Measurements from ENCODE around the gene MMP24.
A peak's percentile ranks its signal among the peaks of the same experiment; 100 is the strongest.

The MMP24 gene

DNA sequence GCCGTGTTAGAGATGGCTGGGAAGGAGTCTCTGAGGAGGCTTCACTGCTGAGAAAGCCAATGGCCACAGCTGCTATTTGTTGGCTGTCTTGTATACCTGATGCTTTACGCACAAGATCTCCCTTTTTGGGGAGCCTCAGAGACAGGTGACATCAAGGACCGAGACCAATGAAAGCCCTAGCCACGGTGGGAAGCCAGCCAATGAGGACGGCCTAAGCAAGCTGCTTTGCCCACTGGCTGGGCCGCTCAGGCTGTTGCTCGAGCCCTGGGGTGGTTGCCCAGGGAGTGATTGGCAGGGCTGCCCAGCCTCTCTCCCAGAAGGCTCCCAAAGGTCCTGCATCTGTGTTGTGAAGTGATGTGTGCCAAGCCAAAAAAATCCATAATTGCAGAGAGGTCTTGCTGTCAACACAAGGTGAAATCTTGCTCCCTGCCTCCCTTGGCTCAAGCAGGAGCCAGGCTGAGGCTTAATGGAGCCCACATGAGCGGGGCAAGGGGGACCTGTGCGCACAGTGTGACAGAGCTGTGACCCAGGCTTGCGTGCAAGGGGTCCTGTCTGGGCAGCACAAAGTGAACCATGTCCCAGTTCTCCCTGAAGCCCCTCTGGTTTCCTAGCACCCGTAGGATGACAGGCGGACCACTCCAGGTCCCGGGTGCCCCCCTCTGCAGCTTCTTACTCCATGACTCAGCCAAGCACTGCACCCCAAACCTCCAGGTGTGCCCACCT, 47.1 kb downstream of the MMP24 start:
- no peak for DNase-seq (ENCODE audit: low spot score)
- no peak for TF ChIP-seq CTCF (IDR thresholded peaks at IDR 0.05; ENCODE audit: borderline replicate concordance, control extremely low read depth, extremely low read depth, insufficient read depth, missing control alignments)
- in situ Hi-C loops (cut with MboI; ENCODE audit: low sequenced_read_pairs, unreplicated experiment): no loop called here

GRCh38 chr20:35274172-35275092, 47.9 kb downstream of the MMP24 start:
- DNase-seq (ENCODE audit: low spot score): no peak
- TF ChIP-seq CTCF (IDR thresholded peaks at IDR 0.05; ENCODE audit: borderline replicate concordance, control extremely low read depth, extremely low read depth, insufficient read depth, missing control alignments): no peak
- in situ Hi-C loops (cut with MboI; ENCODE audit: low sequenced_read_pairs, unreplicated experiment): no loop called here

DNA sequence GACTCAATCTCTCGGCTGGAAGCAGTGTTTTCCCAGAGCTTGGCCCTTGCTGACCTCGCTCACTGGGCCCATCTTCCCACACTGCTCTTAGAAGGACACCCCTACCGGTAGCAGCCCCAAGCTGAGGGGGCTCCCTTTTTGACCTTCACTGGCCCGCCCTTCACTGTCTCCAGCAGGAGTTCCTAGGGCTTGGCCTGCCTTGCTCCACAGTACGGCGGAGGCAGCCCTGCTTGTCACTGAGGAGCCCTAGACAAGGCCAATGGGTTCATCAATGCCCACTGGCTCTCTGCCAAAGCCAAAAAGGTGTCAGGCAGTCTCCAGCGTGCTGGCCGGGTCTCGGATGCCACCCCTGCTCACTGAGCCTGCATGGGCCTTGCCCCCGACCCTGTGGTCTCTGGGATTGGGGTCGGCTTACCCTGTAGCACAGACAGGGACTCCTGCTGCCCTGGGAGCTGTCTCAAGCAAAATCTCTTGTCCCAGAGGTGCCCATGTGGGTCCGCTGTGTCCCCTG, 49.3 kb downstream of the MMP24 start:
- no peak for TF ChIP-seq CTCF (IDR thresholded peaks at IDR 0.05; ENCODE audit: borderline replicate concordance, control extremely low read depth, extremely low read depth, insufficient read depth, missing control alignments)
- in situ Hi-C loops (cut with MboI; ENCODE audit: low sequenced_read_pairs, unreplicated experiment): no loop called here
- no peak for DNase-seq (ENCODE audit: low spot score)

GRCh38 chr20:35276408-35276807, 49.9 kb downstream of the MMP24 start:
- TF ChIP-seq CTCF (IDR thresholded peaks at IDR 0.05; ENCODE audit: borderline replicate concordance, control extremely low read depth, extremely low read depth, insufficient read depth, missing control alignments): no peak
- in situ Hi-C loops (cut with MboI; ENCODE audit: low sequenced_read_pairs, unreplicated experiment): no loop called here
- no peak for DNase-seq (ENCODE audit: low spot score)

- DNase-seq (ENCODE audit: low spot score): no peak
- in situ Hi-C loops (cut with MboI; ENCODE audit: low sequenced_read_pairs, unreplicated experiment): no loop called here
- no peak for TF ChIP-seq CTCF (IDR thresholded peaks at IDR 0.05; ENCODE audit: borderline replicate concordance, control extremely low read depth, extremely low read depth, insufficient read depth, missing control alignments)
Observed at GRCh38 chr20:35277127-35277526, 50.6 kb downstream of the MMP24 start.

- peak; percentile 97 for DNase-seq (ENCODE audit: low spot score)
- peak; percentile 80 for TF ChIP-seq CTCF (IDR thresholded peaks at IDR 0.05; ENCODE audit: borderline replicate concordance, control extremely low read depth, extremely low read depth, insufficient read depth, missing control alignments)
Observed at GRCh38 chr20:35277531-35278395, 51.3 kb downstream of the MMP24 start, which contains the start of gene MMP24OS. Gene MMP24OS, minus strand, starts transcription at chr20:35278122. Its CDS starts 193 bp downstream, at chr20:35277929.

More at GRCh38 chr20:35277531-35278395, 51.3 kb downstream of the MMP24 start, which contains the start of gene MMP24OS:
- in situ Hi-C loops (cut with MboI; ENCODE audit: low sequenced_read_pairs, unreplicated experiment): no loop called here
